Activated T-helper 1 cell treated with anti-CD3 and anti-CD28 coated beads, Interleukin-2, amount 50 U/mL, for 16 hours (primary cell): ENCODE data around the gene EIF3K.

ENCODE experiments used
- DNase-seq, 2 donors: peaks; one replicate each; pipeline ENCODE4 v3.0.0-alpha.2; 2020; ENCODE audit warnings: low read depth in 1 of 2, low spot score in 1 of 2

EIF3K gene

GRCh38 chr19:38665219-38665931 is 46.4 kb downstream of the EIF3K start:
- no peak for DNase-seq

- no peak for DNase-seq
These were observed 47.1 kb downstream of the EIF3K start for GRCh38 chr19:38665950-38666662.

- DNase-seq, result no peak
These were observed 47.9 kb downstream of the EIF3K start for GRCh38 chr19:38666663-38667511.

- no peak for DNase-seq
These were observed 48.7 kb downstream of the EIF3K start for GRCh38 chr19:38667661-38668171.

GRCh38 chr19:38669552-38669951 is 50.6 kb downstream of the EIF3K start:
- DNase-seq, result no peak

GRCh38 chr19:38670921-38671398 is 52.0 kb downstream of the EIF3K start:
- no peak for DNase-seq

GRCh38 chr19:38671654-38672053 is 52.7 kb downstream of the EIF3K start:
- DNase-seq, result no peak

GRCh38 chr19:38673030-38673429 is 54.0 kb downstream of the EIF3K start:
- no peak for DNase-seq

GRCh38 chr19:38674388-38675171 is 55.6 kb downstream of the EIF3K start:
- DNase-seq, result no peak

GRCh38 chr19:38675611-38676010 is 56.6 kb downstream of the EIF3K start:
- DNase-seq, result no peak

GRCh38 chr19:38676023-38676877 is 57.3 kb downstream of the EIF3K start:
- no peak for DNase-seq

GRCh38 chr19:38676878-38677646 is 58.1 kb downstream of the EIF3K start:
- DNase-seq, result no peak

GRCh38 chr19:38678217-38678890 is 59.4 kb downstream of the EIF3K start:
- no peak for DNase-seq

- DNase-seq, result no peak
These were observed 60.0 kb downstream of the EIF3K start for GRCh38 chr19:38678891-38679494.

GRCh38 chr19:38679839-38680238 is 60.9 kb downstream of the EIF3K start:
- no peak for DNase-seq

- DNase-seq, result no peak
These were observed 63.3 kb downstream of the EIF3K start for GRCh38 chr19:38682195-38682867.

GRCh38 chr19:38682872-38683392 is 63.9 kb downstream of the EIF3K start:
- no peak for DNase-seq
